ENCODE measurements around the gene SRC. TPM values are rescaled to one million over a fixed set of nuclear protein-coding genes. Genes with fewer than 3 reads are reported as not detected.

SRC gene
- total and polyA plus RNA-seq, 7 donors, result 0.86 to 3.0 (median 1.3) TPM

DNA sequence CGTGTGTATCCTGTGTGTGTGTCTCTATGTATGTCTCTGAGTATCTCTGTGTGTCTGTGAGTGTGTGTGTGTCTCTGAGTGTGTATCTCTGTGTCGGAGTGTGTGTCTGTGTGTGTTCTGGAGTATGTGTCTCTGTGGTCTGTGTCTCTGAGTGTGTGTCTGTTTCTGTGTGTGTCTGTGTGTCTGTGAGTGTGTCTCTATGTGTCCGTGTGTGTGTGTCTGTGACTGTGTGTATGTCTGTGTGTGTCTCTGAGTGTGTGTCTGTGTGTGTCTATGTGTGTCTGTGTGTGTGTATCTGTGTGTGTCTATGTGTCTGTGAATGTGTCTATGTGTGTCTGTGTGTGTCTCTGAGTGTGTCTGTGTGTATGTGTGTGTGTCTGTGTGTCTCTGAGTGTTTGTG lies 73.4 kb downstream of the SRC start:
- TF ChIP-seq, protein P1, sequence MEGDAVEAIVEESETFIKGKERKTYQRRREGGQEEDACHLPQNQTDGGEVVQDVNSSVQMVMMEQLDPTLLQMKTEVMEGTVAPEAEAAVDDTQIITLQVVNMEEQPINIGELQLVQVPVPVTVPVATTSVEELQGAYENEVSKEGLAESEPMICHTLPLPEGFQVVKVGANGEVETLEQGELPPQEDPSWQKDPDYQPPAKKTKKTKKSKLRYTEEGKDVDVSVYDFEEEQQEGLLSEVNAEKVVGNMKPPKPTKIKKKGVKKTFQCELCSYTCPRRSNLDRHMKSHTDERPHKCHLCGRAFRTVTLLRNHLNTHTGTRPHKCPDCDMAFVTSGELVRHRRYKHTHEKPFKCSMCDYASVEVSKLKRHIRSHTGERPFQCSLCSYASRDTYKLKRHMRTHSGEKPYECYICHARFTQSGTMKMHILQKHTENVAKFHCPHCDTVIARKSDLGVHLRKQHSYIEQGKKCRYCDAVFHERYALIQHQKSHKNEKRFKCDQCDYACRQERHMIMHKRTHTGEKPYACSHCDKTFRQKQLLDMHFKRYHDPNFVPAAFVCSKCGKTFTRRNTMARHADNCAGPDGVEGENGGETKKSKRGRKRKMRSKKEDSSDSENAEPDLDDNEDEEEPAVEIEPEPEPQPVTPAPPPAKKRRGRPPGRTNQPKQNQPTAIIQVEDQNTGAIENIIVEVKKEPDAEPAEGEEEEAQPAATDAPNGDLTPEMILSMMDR (IDR thresholded peaks at IDR 0.05), result no peak
- no peaks in the 10 kb centered on the region for H3K4me1 ChIP-seq
- no peak for ATAC-seq
- H3K4me3 ChIP-seq, result no peak overlapping the region
- no peaks in the 10 kb centered on the region for H3K36me3 ChIP-seq (ENCODE audit: insufficient read depth in 1 of 2, low read depth in 1 of 2)
- H3K9me3 ChIP-seq, result no peaks in the 10 kb centered on the region
- WGBS, 3 donors, result 91 to 96% (median 94%) methylated on average over 3 of the region's 3 CpGs
- H3K27me3 ChIP-seq (ENCODE audit: insufficient read depth in 3 of 3, low read length in 2 of 3), result peaks cover 0 to 67% (median 20%) of the 10 kb centered on the region in 3 donors
- H3K27ac ChIP-seq, result no peak overlapping the region
- intact Hi-C loops (cut with DNase I), result no loop called here
- DNase-seq, result no peak

DNA sequence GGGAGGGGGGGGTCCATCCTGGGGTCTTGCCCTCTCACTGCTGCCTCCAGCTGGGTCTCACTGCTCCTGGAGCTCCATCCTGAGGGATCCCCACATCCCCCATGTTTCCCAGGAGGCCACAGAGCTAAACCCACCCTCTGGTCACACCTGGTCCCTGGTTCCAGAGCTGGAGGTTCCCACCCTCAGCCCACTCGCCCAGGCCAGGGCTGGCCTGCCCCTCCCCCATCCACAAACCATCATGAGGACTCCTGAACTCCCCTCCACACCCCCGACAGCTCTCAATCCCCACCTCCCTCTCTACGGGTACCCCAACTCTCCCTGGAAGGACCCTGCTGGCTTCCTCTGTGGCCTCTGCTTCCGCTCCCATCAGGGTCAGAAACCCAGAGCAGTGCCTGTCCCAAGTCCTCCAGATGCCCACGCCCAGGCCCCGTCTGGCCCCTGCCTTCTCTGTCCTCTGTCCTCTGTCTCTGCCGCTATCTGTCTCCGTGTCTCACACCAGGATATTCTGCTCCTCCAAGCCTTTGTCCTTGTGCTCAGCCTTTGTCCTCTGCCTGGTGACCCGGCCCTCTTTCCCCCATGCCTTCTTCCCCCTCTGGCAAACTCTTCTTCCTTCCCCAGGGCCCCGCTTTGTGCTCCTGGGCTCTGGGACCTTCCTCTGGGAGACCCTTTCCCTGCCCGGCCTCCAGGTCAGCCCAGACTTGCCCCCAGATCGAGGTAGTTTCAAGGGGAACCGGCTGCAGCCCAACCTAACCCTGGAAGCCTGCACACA lies 74.0 kb downstream of the SRC start:
- DNase-seq (no peak), ATAC-seq (no peak)
- WGBS, 3 donors, result 72 to 81% (median 74%) methylated on average over 13 of the region's 13 CpGs
- no peak overlapping the region for H3K27ac ChIP-seq
- intact Hi-C loops (cut with DNase I), result no loop called here
- TF ChIP-seq, protein P1 (IDR thresholded peaks at IDR 0.05), result no peak
- H3K4me3 ChIP-seq, result no peak overlapping the region
- no peaks in the 10 kb centered on the region for H3K36me3 ChIP-seq (ENCODE audit: insufficient read depth in 1 of 2, low read depth in 1 of 2)
- no peaks in the 10 kb centered on the region for H3K9me3 ChIP-seq
- H3K4me1 ChIP-seq, result no peaks in the 10 kb centered on the region
- H3K27me3 ChIP-seq (ENCODE audit: insufficient read depth in 3 of 3, low read length in 2 of 3), result peaks cover 0 to 72% (median 18%) of the 10 kb centered on the region in 3 donors

DNA sequence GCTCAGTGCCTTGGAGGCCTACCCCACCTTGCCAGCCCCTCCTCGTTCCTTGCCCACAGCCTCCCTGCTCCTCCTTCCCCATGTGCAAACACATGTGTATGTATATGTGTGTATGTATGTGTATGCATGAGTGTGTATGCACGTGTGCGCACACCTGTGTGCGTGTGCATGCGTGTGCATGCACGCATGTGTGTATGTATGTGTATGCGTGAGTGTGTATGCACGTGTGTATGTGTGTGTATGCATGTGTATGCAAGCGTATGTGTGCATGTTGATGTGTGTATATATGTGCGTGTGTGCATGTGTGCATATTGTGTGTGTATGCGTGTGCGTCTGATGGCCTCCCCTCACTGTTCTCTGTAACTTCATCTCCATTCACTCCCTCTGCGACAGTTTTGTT lies 74.7 kb downstream of the SRC start:
- H3K9me3 ChIP-seq, result no peaks in the 10 kb centered on the region
- no peaks in the 10 kb centered on the region for H3K36me3 ChIP-seq (ENCODE audit: insufficient read depth in 1 of 2, low read depth in 1 of 2)
- no peak overlapping the region for H3K27ac ChIP-seq
- 92 to 95% (median 94%) methylated on average over 13 of the region's 13 CpGs for WGBS, 3 donors
- no peaks in the 10 kb centered on the region for H3K4me1 ChIP-seq
- DNase-seq (no peak), ATAC-seq (no peak)
- intact Hi-C loops (cut with DNase I), result no loop called here
- peaks cover 0 to 73% (median 17%) of the 10 kb centered on the region in 3 donors for H3K27me3 ChIP-seq (ENCODE audit: insufficient read depth in 3 of 3, low read length in 2 of 3)
- no peak overlapping the region for H3K4me3 ChIP-seq
- TF ChIP-seq, protein P1 (IDR thresholded peaks at IDR 0.05), result no peak

DNA sequence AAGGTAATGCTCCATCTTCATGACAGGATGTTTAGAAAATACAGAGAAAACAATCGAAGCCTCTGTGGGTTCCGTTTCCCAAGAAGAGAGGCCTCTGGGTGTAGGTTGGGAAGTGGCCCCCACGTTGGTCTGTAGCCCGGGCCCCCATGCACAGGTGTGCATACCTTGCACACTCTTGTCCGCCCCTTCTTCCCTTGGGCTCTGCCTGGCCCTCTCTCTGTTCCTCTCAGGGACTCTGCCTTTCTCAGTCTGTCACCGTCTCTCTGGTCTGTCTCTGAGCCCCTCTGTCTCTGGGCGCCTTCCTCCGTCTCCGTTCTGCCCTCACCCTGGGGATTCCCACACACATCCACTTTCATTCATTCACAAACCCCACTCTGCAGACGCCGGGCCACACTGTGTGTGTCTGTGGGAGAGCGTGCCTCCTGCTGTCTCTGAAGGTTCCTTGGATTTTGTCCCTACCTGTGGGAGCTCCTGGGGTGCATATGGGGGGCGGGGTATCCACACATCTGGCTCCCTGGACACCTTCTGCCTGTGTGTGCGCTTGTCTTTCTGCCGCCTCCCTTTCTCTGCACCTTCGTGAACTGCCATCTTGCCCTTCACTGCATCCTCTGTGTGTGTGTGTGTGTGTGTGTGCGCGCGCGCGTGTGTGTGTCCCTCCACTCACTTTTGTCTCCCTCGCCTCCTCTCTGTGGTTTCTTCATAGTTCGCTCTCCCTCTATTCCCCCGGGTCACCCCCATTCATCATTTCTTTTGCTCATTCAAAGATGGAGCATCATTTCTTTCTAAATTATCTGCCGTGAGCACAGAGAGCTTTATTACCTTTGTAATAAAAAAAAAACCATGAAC lies 75.3 kb downstream of the SRC start:
- Histone ChIP-seq H3K4me1 (no peaks in the 10 kb centered on the region), H3K4me3 (no peak overlapping the region), H3K9me3 (no peaks in the 10 kb centered on the region), H3K36me3 (ENCODE audit: insufficient read depth in 1 of 2, low read depth in 1 of 2) (no peaks in the 10 kb centered on the region), H3K27me3 (ENCODE audit: insufficient read depth in 3 of 3, low read length in 2 of 3) (peaks cover 0 to 66% (median 15%) of the 10 kb centered on the region in 3 donors), H3K27ac (no peak overlapping the region)
- ATAC-seq, result no peak
- TF ChIP-seq, protein P1 (IDR thresholded peaks at IDR 0.05), result no peak
- DNase-seq, result no peak
- WGBS, 3 donors, result 64 to 78% (median 78%) methylated on average over 25 of the region's 25 CpGs
- intact Hi-C loops (cut with DNase I), result no loop called here

All from psoas muscle (tissue), 8 donors.